HG03457 (cell line): ENCODE results near the gene SNAPC2.
"Not testable (repeated sequence)": the region's sequence is repeated elsewhere in the genome, so short reads cannot be mapped to it uniquely, and the experiment has no call there.

Experiments used
- ATAC-seq: cut with Tn5 transposase; IDR thresholded peaks from one replicate; pipeline ENCODE4 v1.9.1; 2021; ENCODE audit warnings: moderate number of reproducible peaks; ENCODE audit not compliant: unreplicated experiment

SNAPC2 gene

DNA sequence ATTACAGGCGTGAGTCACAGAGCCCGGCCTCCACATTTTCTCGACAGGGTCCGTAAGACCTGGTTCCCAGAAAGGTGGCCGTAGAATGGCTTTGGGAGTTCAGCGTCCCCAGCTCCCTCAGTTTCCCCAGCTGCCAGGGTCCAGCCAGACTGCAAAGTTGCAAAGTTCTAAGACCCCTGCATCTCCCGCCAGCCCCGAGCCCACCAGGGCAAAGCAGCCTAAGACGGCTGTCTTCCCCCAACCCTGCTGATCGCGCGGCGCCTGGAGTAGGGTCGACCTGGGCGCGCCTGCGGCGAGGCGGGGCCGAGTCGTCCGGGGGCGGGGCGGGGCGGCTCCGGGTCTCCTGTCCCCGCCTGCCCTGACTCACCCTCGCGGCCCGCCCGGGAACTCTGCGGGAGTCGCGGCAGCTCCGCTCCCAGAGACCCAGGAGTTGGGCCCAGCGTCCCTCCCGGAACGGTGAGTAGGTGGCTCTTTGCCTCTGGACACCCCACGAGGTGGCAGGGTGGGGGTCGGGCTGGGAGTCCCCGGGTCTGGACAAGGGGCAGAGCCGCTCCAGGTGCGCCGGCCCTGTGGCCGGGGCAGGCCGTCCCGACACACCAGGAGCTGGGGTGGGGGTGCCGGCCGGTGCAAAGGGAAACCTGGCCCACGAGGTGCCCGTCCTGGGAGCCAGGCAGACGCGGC lies 31.9 kb upstream of the SNAPC2 start, which contains the start of gene LRRC8E:
LRRC8E (plus strand) TSS at position 366 of the 681 bp plus-strand sequence. CDS start 7,094 bp downstream, outside the sequence.
- ATAC-seq: no peak

DNA sequence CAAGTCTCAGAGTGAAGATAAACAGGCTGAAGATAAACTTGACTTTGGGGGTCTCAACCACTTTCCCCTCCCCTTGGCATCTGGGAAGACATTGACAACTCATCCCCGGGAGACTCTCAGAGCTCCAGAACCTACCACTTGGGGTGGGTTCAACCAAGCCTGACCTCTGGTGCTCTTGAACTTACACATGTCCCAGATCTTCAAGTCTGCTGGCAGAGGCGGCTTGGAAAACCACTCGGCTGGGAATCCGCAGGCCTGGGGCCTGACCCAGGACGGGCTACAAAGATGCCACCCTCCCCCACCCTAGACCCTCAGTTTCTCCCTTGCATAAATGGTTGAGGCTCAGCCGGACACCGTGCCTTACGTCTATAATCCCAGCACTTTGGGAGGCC lies 31.3 kb upstream of the SNAPC2 start:
- no peak for ATAC-seq

DNA sequence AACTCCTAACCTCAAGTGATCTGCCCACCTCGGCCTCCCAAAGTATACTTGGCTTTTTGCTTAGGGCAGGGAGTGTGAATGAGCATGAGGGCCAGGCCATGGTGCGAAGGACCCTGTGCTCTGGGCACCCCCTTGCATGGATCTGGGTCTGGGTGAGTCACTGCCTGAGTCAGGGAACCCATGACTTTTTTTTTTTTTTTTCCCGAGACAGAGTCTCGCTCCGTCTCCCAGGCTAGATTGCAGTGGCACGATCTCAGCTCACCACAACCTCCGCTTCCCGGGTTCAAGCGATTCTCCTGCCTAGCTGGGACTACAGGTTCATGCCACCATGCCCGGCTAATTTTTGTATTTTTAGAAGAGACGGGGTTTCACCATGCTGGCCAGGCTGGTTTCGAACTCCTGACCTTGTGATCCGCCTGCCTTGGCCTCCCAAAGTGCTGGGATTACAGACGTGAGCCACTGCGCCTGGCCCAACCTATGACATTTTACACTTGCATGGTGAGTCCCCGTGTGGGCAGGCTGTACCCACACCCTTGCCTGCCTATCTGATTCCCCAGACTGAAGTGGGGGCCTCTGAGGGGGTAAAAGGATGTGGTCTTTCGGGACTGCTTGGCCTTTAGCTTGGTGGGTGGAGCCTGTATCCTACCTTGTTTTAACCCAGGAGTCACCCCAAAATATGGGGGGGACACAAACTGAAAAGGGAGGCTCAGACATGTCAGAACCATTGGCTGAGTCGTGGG lies 26.6 kb upstream of the SNAPC2 start:
- not testable (repeated sequence) for ATAC-seq

GRCh38 chr19:7894612-7895309 lies 25.4 kb upstream of the SNAPC2 start:
- no peak for ATAC-seq

DNA sequence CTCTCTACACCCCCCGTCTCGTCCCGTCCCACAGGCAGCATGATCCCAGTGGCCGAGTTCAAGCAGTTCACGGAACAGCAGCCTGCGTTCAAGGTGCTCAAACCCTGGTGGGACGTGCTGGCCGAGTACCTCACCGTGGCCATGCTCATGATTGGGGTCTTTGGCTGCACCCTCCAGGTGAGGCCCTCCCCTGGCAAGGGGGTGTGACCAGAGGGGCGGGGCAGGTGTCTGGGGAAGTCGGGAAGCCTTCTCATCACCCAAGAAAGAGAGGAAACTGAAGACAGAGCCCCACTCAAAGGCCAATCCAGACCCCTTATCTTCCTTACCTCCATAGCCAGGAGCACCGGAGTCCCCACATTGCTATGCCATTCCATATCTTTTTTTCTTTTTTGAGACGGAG lies 24.6 kb upstream of the SNAPC2 start:
- no peak for ATAC-seq

- ATAC-seq: no peak
Measured at GRCh38 chr19:7897292-7897691, 22.8 kb upstream of the SNAPC2 start.

DNA sequence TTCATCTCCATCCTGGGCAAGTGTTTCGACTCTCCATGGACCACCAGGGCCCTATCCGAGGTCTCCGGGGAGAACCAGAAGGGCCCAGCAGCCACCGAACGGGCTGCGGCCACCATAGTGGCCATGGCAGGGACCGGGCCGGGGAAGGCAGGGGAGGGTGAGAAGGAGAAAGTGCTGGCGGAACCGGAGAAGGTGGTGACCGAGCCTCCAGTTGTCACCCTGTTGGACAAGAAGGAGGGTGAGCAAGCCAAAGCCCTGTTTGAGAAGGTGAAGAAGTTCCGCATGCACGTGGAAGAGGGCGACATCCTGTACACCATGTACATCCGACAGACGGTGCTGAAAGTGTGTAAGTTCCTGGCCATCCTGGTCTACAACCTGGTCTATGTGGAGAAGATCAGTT lies 21.2 kb upstream of the SNAPC2 start:
- ATAC-seq: no peak

DNA sequence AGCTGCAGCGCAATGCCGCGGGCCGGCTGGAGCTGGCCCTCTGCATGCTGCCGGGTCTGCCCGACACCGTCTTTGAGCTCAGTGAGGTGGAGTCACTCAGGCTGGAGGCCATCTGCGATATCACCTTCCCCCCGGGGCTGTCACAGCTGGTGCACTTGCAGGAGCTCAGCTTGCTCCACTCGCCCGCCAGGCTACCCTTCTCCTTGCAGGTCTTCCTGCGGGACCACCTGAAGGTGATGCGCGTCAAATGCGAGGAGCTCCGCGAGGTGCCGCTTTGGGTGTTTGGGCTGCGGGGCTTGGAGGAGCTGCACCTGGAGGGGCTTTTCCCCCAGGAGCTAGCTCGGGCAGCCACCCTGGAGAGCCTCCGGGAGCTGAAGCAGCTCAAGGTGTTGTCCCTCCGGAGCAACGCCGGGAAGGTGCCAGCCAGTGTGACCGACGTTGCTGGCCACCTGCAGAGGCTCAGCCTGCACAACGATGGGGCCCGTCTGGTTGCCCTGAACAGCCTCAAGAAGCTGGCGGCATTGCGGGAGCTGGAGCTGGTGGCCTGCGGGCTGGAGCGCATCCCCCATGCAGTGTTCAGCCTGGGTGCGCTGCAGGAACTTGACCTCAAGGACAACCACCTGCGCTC lies 20.3 kb upstream of the SNAPC2 start:
- ATAC-seq: no peak

- ATAC-seq: no peak
Measured at GRCh38 chr19:7900401-7900870, 19.7 kb upstream of the SNAPC2 start.

- no peak for ATAC-seq
Measured at GRCh38 chr19:7900931-7901330, 19.2 kb upstream of the SNAPC2 start.

- ATAC-seq: no peak
Measured at GRCh38 chr19:7901337-7901736, 18.8 kb upstream of the SNAPC2 start.

GRCh38 chr19:7902796-7903243 lies 17.3 kb upstream of the SNAPC2 start:
- no peak for ATAC-seq

DNA sequence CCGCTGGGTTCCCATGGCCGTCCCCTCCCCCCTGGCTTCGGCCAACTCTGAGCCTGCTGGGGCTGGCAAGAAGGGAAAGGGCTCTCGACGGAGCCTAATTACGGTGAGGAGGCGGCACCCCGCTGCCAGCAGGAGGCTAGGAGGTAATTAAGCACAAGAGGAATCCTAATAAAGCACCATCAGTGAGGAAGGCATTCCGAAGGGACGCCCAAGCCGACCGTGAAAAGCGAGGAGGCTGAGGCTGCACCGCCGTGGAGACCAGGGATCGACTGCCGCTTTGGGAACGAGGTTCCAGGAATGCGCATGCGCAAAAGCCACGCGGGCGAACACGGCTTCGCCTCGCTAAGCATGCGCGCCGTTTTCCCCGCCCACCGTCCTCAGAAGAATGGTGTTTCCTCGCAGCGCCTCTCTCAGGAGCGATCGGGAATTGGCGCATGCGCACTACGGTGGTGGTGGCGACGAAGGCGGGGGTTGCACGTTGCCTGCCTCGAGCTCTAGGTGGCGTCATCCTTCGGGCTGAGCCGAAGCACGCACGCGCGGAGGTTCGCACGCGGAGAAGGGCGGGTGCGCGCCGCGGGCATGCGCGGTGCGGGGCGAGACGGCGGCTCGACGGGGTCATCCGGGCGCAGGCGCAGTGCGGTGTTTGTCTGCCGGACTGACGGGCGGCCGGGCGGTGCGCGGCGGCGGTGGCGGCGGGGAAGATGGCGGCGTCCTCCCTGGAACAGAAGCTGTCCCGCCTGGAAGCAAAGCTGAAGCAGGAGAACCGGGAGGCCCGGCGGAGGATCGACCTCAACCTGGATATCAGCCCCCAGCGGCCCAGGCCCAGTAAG lies 16.7 kb upstream of the SNAPC2 start, which contains the start of gene MAP2K7:
MAP2K7 (plus strand) TSS at position 634 of the 830 bp plus-strand sequence; CDS start at position 702, 68 bp downstream.
- peak; percentile 67 for ATAC-seq

- peak; percentile 25 for ATAC-seq
Measured at GRCh38 chr19:7904074-7905020, 15.8 kb upstream of the SNAPC2 start.

DNA sequence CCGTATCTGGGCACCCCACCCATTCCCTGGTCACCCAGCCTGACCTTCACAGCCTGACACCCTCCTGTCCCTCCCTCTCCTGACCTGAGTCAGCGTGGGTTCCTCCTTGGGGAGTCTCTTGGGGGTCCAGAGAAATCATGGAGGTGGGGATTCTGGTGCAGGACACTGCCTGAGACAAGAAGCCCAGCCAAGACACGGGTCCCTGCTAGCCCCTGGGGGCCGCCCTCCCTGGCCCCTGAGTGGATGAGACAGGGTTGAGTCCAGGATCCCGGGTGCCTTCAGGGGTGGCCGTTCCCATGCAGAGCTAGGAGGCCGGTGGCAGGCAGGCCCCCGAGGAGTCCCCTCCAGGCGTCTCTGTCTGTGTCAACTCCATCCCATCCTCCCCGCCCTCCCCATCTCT lies 14.9 kb upstream of the SNAPC2 start:
- no peak for ATAC-seq

DNA sequence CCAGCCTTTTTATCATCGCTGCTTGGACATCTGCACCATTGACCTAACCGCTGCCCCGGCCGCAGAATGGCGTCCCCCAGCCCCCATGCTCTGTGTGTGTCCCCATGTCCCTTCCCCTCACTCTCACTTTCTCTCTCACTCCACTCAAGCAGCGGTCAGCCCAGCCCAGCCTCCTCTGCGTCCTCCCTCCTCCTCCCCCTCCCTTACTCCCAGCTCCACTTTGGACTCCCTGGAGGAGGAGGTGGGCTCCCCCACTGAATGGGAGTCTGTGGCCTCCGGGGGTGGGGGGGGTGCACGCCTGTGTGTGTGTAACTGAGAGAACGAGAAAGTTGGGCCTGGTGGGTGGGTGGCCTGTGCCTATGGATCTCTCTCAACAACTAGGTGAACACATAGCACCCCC lies 14.3 kb upstream of the SNAPC2 start:
- no peak for ATAC-seq

DNA sequence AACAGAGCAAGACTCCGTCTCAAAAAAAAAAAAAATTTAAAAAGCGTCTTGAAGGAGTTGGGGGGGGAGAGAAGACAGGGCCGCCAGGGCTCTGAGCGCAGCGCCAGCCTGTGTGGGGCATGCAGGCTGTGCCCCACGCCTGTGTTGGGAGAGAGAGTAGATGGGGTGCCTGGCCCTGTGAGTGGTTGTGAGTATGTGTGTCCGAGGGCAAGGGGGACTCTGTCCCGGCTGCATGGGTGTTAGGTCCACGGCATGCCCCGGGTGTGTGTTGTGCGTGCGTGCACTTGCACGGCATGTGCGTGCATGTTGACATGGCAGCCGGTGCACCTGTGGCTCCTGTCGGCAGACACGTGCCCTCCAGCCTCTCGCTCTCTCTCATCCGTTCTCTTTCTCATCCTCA lies 13.0 kb upstream of the SNAPC2 start:
- no peak for ATAC-seq

GRCh38 chr19:7907544-7907943 lies 12.6 kb upstream of the SNAPC2 start:
- no peak for ATAC-seq

GRCh38 chr19:7908078-7908699 lies 11.9 kb upstream of the SNAPC2 start:
- no peak for ATAC-seq
